ENCODE measurements around the gene LIPC. TPM values are rescaled to one million over a fixed set of nuclear protein-coding genes. Genes with fewer than 3 reads are reported as not detected.
A peak's percentile ranks its signal among the peaks of the same experiment; 100 is the strongest.

Gene LIPC
- not detected in 2 replicates for total RNA-seq (2021)
- Bru-seq, nascent RNA = percentile 6 among the genes with signal in this experiment
- percentile 4 among the genes with signal in this experiment for BruChase-seq, experiment 1, labeled RNA remaining after a 2-hour chase
- BruChase-seq, experiment 2, labeled RNA remaining after a 6-hour chase = percentile 3 among the genes with signal in this experiment
- long read RNA-seq = 0 reads

DNA sequence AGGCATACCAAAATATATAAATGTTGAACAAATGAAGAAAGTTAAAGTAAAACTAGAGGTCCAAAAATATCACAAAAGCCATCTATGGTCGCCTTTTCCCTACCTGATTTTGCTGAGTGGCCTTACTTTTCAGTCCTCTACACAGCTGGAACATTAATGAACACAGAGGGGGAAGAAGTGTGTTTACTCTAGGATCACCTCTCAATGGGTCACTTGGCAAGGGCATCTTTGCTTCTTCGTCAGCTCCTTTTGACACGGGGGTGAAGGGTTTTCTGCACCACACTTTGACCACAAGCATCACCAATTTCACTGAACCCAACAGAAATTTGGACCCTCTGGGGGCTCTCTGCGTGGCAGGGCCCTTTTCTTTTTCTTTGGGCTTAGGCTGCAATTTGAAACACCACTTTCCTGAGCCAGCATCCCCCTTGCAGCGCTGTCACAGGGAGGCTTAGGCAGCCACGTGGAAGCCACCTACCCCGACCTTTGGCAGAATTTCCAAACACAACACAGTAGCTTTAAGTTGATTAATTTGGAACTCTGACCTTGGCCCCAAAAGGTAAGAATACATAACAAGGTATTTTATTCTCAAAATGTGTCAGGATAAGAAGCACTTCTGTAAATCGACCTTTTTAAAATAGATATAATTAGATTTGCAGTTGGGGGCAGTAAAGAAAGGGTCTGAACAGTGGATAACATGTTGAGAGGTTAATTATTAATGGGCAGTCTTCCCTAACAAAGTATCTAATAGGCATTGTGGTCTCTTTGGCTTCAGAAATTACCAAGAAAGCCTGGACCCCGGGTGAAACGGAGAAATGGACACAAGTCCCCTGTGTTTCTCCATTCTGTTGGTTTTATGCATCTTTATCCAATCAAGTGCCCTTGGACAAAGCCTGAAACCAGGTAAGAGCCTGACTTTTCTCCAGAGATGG, at the start of gene LIPC:
TSS of gene LIPC (plus strand) at position 771 of the 929 bp plus-strand sequence. CDS start at position 813, 42 bp downstream.
- intact Hi-C loops (cut with micrococcal nuclease; ENCODE audit: unreplicated experiment) = loop anchor here (5.0 kb wide), 1 partner anchor 316 kb away; the partner anchor contains the start of gene ADAM10
- Histone ChIP-seq H3K27ac (ENCODE audit: low read depth, low read length, poor library complexity, severe bottlenecking) (no peak within 1 kb of the TSS), H3K36me3 (ENCODE audit: insufficient read depth, low read length, poor library complexity, severe bottlenecking) (no peaks in the 10 kb centered on the region), H3K9me3 (ENCODE audit: low read depth, low read length, poor library complexity, severe bottlenecking) (no peaks in the 10 kb centered on the region), H3K27me3 (replicated peaks; ENCODE audit: insufficient read depth, low read depth, low read length, poor library complexity) (no peaks in the 10 kb centered on the region), H3K4me3 (ENCODE audit: low read depth, low read length, poor library complexity, severe bottlenecking) (no peak within 1 kb of the TSS), H3K4me1 (ENCODE audit: insufficient read depth, low read length, poor library complexity, severe bottlenecking) (peaks cover 21% of the 10 kb centered on the region)
- no TSS peak for BruUV-seq (replicated peaks)
- ChIA-PET POLR2A (ENCODE audit: low non-redundant PET) (no interaction called here), CTCF (no interaction called here)
- DNase-seq (ENCODE audit: low spot score) = no peak
- TF ChIP-seq, protein P1, sequence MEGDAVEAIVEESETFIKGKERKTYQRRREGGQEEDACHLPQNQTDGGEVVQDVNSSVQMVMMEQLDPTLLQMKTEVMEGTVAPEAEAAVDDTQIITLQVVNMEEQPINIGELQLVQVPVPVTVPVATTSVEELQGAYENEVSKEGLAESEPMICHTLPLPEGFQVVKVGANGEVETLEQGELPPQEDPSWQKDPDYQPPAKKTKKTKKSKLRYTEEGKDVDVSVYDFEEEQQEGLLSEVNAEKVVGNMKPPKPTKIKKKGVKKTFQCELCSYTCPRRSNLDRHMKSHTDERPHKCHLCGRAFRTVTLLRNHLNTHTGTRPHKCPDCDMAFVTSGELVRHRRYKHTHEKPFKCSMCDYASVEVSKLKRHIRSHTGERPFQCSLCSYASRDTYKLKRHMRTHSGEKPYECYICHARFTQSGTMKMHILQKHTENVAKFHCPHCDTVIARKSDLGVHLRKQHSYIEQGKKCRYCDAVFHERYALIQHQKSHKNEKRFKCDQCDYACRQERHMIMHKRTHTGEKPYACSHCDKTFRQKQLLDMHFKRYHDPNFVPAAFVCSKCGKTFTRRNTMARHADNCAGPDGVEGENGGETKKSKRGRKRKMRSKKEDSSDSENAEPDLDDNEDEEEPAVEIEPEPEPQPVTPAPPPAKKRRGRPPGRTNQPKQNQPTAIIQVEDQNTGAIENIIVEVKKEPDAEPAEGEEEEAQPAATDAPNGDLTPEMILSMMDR (conservative IDR thresholded peaks at IDR 0.05; ENCODE audit: low read depth, low read length) = no peak
- no peak for TF ChIP-seq EZH2 (IDR thresholded peaks at IDR 0.05; ENCODE audit: borderline replicate concordance, low read depth, low read length, poor library complexity, severe bottlenecking)

DNA sequence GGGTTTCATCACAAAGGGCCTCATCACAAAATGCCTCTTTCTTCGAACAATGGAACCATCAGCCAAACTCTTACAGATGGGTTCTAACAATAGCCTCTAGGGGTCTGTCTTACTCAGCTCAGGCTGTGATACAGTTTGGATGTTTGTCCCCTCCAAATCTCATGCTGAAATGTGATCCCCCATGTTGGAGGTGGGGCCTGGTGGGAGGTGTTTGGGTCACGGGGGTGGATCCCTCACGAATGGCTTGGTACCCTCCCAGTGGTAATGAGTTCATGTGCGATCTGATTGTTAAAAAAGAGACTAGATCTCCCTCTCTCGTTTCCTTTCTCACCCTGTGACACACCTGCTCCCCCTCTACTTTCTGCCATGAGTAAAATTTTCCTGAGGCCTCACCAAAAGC, 47.9 kb upstream of the LIPC start:
- Histone ChIP-seq H3K27me3 (replicated peaks; ENCODE audit: insufficient read depth, low read depth, low read length, poor library complexity) (no peaks in the 10 kb centered on the region), H3K4me3 (ENCODE audit: low read depth, low read length, poor library complexity, severe bottlenecking) (no peak overlapping the region), H3K36me3 (ENCODE audit: insufficient read depth, low read length, poor library complexity, severe bottlenecking) (no peaks in the 10 kb centered on the region), H3K4me1 (ENCODE audit: insufficient read depth, low read length, poor library complexity, severe bottlenecking) (no peaks in the 10 kb centered on the region), H3K9me3 (ENCODE audit: low read depth, low read length, poor library complexity, severe bottlenecking) (no peaks in the 10 kb centered on the region), H3K27ac (ENCODE audit: low read depth, low read length, poor library complexity, severe bottlenecking) (no peak overlapping the region)
- BruUV-seq (replicated peaks) = no TSS peak
- TF ChIP-seq, protein P1 (conservative IDR thresholded peaks at IDR 0.05; ENCODE audit: low read depth, low read length) = peak; percentile 44; the same call in 1 of the 2 replicates
- no peak for TF ChIP-seq EZH2 (IDR thresholded peaks at IDR 0.05; ENCODE audit: borderline replicate concordance, low read depth, low read length, poor library complexity, severe bottlenecking)
- intact Hi-C loops (cut with micrococcal nuclease; ENCODE audit: unreplicated experiment) = no loop called here
- CTCF ChIA-PET = no interaction called here
- DNase-seq (ENCODE audit: low spot score) = peak; percentile 42
- POLR2A ChIA-PET (ENCODE audit: low non-redundant PET) = no interaction called here

DNA sequence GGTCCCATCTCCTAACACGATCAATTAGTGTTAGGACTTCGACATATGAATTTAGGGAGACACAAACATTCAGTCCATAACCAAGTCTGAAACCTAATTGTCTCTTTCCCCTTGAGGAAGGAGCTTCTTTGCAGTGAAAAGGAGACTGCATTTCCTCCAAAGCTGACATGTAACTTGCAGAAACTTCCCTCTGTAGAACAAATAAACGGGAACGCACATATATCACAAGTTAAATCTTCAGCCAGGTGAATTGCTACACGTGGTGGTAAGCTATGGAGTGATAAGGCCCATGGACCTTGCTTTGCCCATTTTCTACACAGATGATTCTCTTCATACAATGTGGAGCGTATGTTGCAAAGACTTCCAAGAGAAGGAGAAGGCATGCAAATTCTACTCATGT, 47.1 kb upstream of the LIPC start:
- Histone ChIP-seq H3K4me3 (ENCODE audit: low read depth, low read length, poor library complexity, severe bottlenecking) (no peak overlapping the region), H3K27me3 (replicated peaks; ENCODE audit: insufficient read depth, low read depth, low read length, poor library complexity) (no peaks in the 10 kb centered on the region), H3K36me3 (ENCODE audit: insufficient read depth, low read length, poor library complexity, severe bottlenecking) (no peaks in the 10 kb centered on the region), H3K27ac (ENCODE audit: low read depth, low read length, poor library complexity, severe bottlenecking) (no peak overlapping the region), H3K4me1 (ENCODE audit: insufficient read depth, low read length, poor library complexity, severe bottlenecking) (no peaks in the 10 kb centered on the region), H3K9me3 (ENCODE audit: low read depth, low read length, poor library complexity, severe bottlenecking) (no peaks in the 10 kb centered on the region)
- ChIA-PET POLR2A (ENCODE audit: low non-redundant PET) (no interaction called here), CTCF (no interaction called here)
- TF ChIP-seq, protein P1 (conservative IDR thresholded peaks at IDR 0.05; ENCODE audit: low read depth, low read length) = no peak
- TF ChIP-seq EZH2 (IDR thresholded peaks at IDR 0.05; ENCODE audit: borderline replicate concordance, low read depth, low read length, poor library complexity, severe bottlenecking) = no peak
- intact Hi-C loops (cut with micrococcal nuclease; ENCODE audit: unreplicated experiment) = no loop called here
- DNase-seq (ENCODE audit: low spot score) = no peak
- BruUV-seq (replicated peaks) = no TSS peak

All from A673 (cell line).